HT-29 (cell line): ENCODE results near the gene IL22RA2. TPM values are rescaled to one million over a fixed set of nuclear protein-coding genes. Genes with fewer than 3 reads are reported as not detected.

ENCODE experiments used
- DNase-seq: peaks from one replicate; pipeline ENCODE4 v3.0.0-alpha.2; 2015; ENCODE audit warnings: low spot score
- total RNA-seq: library from RNA; depleted of rRNA; stranded (reverse); fragments of >200 nt; shearing (Covaris generic); gene quantifications from 2 replicates; pipeline ENCODE4 v1.2.3, GENCODE V29; 2014

Gene IL22RA2
- total RNA-seq, 1 experiment from 2014 or later: not detected

GRCh38 chr6:137197684-137198645, 24.5 kb upstream of the IL22RA2 start:
- no peak for DNase-seq

GRCh38 chr6:137193256-137194070, 20.0 kb upstream of the IL22RA2 start:
- DNase-seq: no peak

- no peak for DNase-seq
Measured at GRCh38 chr6:137192821-137193220, 19.4 kb upstream of the IL22RA2 start.

GRCh38 chr6:137191670-137192069, 18.2 kb upstream of the IL22RA2 start:
- DNase-seq: no peak

GRCh38 chr6:137191236-137191635, 17.8 kb upstream of the IL22RA2 start:
- no peak for DNase-seq

GRCh38 chr6:137190583-137191094, 17.2 kb upstream of the IL22RA2 start:
- DNase-seq: no peak

GRCh38 chr6:137188855-137189254, 15.4 kb upstream of the IL22RA2 start:
- DNase-seq: no peak

GRCh38 chr6:137185290-137185689, 11.8 kb upstream of the IL22RA2 start:
- no peak for DNase-seq

GRCh38 chr6:137182654-137183073, 9.2 kb upstream of the IL22RA2 start:
- no peak for DNase-seq

- no peak for DNase-seq
Measured at GRCh38 chr6:137181891-137182653, 8.6 kb upstream of the IL22RA2 start.

GRCh38 chr6:137177611-137178010, 4.2 kb upstream of the IL22RA2 start:
- DNase-seq: no peak

GRCh38 chr6:137176729-137177128, 3.3 kb upstream of the IL22RA2 start:
- no peak for DNase-seq

- DNase-seq: no peak
Measured at GRCh38 chr6:137175868-137176245, 2.4 kb upstream of the IL22RA2 start.

GRCh38 chr6:137175157-137175867, 1.9 kb upstream of the IL22RA2 start:
- no peak for DNase-seq

GRCh38 chr6:137172734-137173431, 561 bp downstream of the IL22RA2 start:
- no peak for DNase-seq

- DNase-seq: no peak
Measured at GRCh38 chr6:137171824-137172733, 1.4 kb downstream of the IL22RA2 start.

GRCh38 chr6:137171053-137171374, 2.4 kb downstream of the IL22RA2 start:
- no peak for DNase-seq

GRCh38 chr6:137170266-137171052, 3.0 kb downstream of the IL22RA2 start:
- DNase-seq: no peak
